Mucosa of stomach (tissue), 1 donor: ENCODE measurements around the gene SEMA3G.

Experiments used
- H3K27me3 ChIP-seq: one replicate; pipeline ENCODE4 v1.7.0; 2013; ENCODE audit warnings: mild to moderate bottlenecking, low read length; ENCODE audit not compliant: control insufficient read depth, insufficient read depth
- H3K36me3 ChIP-seq: one replicate; pipeline ENCODE4 v1.7.0; 2013; ENCODE audit warnings: low read length; ENCODE audit not compliant: control insufficient read depth, insufficient read depth
- H3K4me1 ChIP-seq: one replicate; pipeline ENCODE4 v1.7.0; 2013; ENCODE audit warnings: mild to moderate bottlenecking, low read length; ENCODE audit not compliant: control insufficient read depth, insufficient read depth
- H3K4me3 ChIP-seq: one replicate; pipeline ENCODE4 v1.7.0; 2013; ENCODE audit warnings: low read length
- H3K9ac ChIP-seq: one replicate; pipeline ENCODE4 v1.7.0; 2013; ENCODE audit warnings: mild to moderate bottlenecking, low read length, moderate library complexity
- H3K9me3 ChIP-seq: one replicate; pipeline ENCODE4 v1.7.0; 2013; ENCODE audit warnings: mild to moderate bottlenecking, low read length, moderate library complexity; ENCODE audit not compliant: control insufficient read depth
- donor health status: Pancreatic carcinoma.

The SEMA3G gene

GRCh38 chr3:52446631-52447511 lies 2.0 kb upstream of the SEMA3G start:
- H3K4me3 ChIP-seq, result no peak overlapping the region
- H3K4me1 ChIP-seq, result peaks cover 27% of the 10 kb centered on the region
- no peaks in the 10 kb centered on the region for H3K27me3 ChIP-seq
- no peaks in the 10 kb centered on the region for H3K9me3 ChIP-seq
- H3K36me3 ChIP-seq, result no peaks in the 10 kb centered on the region
- H3K9ac ChIP-seq, result no peak overlapping the region

- Histone ChIP-seq H3K36me3 (no peaks in the 10 kb centered on the region), H3K9ac (no peak overlapping the region)
Measured at GRCh38 chr3:52446042-52446441, 1.1 kb upstream of the SEMA3G start.

GRCh38 chr3:52443791-52444687 lies 864 bp downstream of the SEMA3G start:
- H3K9me3 ChIP-seq, result no peaks in the 10 kb centered on the region
- H3K36me3 ChIP-seq, result no peaks in the 10 kb centered on the region
- no peak overlapping the region for H3K4me3 ChIP-seq

More at GRCh38 chr3:52446042-52446441, 1.1 kb upstream of the SEMA3G start:
- no peaks in the 10 kb centered on the region for H3K27me3 ChIP-seq
- H3K9me3 ChIP-seq, result no peaks in the 10 kb centered on the region
- no peak overlapping the region for H3K4me3 ChIP-seq
- peaks cover 27% of the 10 kb centered on the region for H3K4me1 ChIP-seq

GRCh38 chr3:52443268-52443610 lies 1.7 kb downstream of the SEMA3G start:
- no peaks in the 10 kb centered on the region for H3K36me3 ChIP-seq
- no peak overlapping the region for H3K9ac ChIP-seq
- H3K27me3 ChIP-seq, result no peaks in the 10 kb centered on the region
- H3K4me1 ChIP-seq, result peaks cover 20% of the 10 kb centered on the region
- H3K9me3 ChIP-seq, result no peaks in the 10 kb centered on the region
- H3K4me3 ChIP-seq, result no peak overlapping the region

More at GRCh38 chr3:52443791-52444687, 864 bp downstream of the SEMA3G start:
- Histone ChIP-seq H3K27me3 (no peaks in the 10 kb centered on the region), H3K9ac (no peak overlapping the region), H3K4me1 (peaks cover 18% of the 10 kb centered on the region)

GRCh38 chr3:52442409-52443267 lies 2.3 kb downstream of the SEMA3G start:
- no peak overlapping the region for H3K9ac ChIP-seq
- no peaks in the 10 kb centered on the region for H3K27me3 ChIP-seq
- H3K9me3 ChIP-seq, result no peaks in the 10 kb centered on the region
- no peaks in the 10 kb centered on the region for H3K36me3 ChIP-seq
- peaks cover 26% of the 10 kb centered on the region for H3K4me1 ChIP-seq
- H3K4me3 ChIP-seq, result no peak overlapping the region

- Histone ChIP-seq H3K27me3 (no peaks in the 10 kb centered on the region), H3K9me3 (no peaks in the 10 kb centered on the region), H3K4me1 (peaks cover 24% of the 10 kb centered on the region), H3K9ac (no peak overlapping the region), H3K4me3 (no peak overlapping the region), H3K36me3 (no peaks in the 10 kb centered on the region)
Measured at GRCh38 chr3:52441772-52442332, 3.1 kb downstream of the SEMA3G start.

- H3K36me3 ChIP-seq, result no peaks in the 10 kb centered on the region
- H3K27me3 ChIP-seq, result no peaks in the 10 kb centered on the region
- H3K4me1 ChIP-seq, result peaks cover 23% of the 10 kb centered on the region
- no peaks in the 10 kb centered on the region for H3K9me3 ChIP-seq
- H3K4me3 ChIP-seq, result no peak overlapping the region
- H3K9ac ChIP-seq, result no peak overlapping the region
Measured at GRCh38 chr3:52441091-52441771, 3.7 kb downstream of the SEMA3G start.

GRCh38 chr3:52440671-52441070 lies 4.2 kb downstream of the SEMA3G start:
- H3K36me3 ChIP-seq, result no peaks in the 10 kb centered on the region
- peaks cover 23% of the 10 kb centered on the region for H3K4me1 ChIP-seq
- no peak overlapping the region for H3K9ac ChIP-seq
- H3K27me3 ChIP-seq, result no peaks in the 10 kb centered on the region
- H3K9me3 ChIP-seq, result no peaks in the 10 kb centered on the region
- no peak overlapping the region for H3K4me3 ChIP-seq

GRCh38 chr3:52440249-52440551 lies 4.7 kb downstream of the SEMA3G start:
- Histone ChIP-seq H3K4me3 (no peak overlapping the region), H3K9ac (no peak overlapping the region), H3K36me3 (no peaks in the 10 kb centered on the region), H3K9me3 (no peaks in the 10 kb centered on the region), H3K4me1 (peaks cover 21% of the 10 kb centered on the region), H3K27me3 (no peaks in the 10 kb centered on the region)

- no peaks in the 10 kb centered on the region for H3K9me3 ChIP-seq
- H3K4me1 ChIP-seq, result peaks cover 16% of the 10 kb centered on the region
- no peaks in the 10 kb centered on the region for H3K36me3 ChIP-seq
- H3K9ac ChIP-seq, result no peak overlapping the region
- no peak overlapping the region for H3K4me3 ChIP-seq
- no peaks in the 10 kb centered on the region for H3K27me3 ChIP-seq
Measured at GRCh38 chr3:52439426-52440248, 5.3 kb downstream of the SEMA3G start.
